Ascending aorta (tissue), 2 donors: ENCODE data around the gene FILIP1L. TPM values are rescaled to one million over a fixed set of nuclear protein-coding genes. Genes with fewer than 3 reads are reported as not detected.

Experiments
- DNase-seq, 2 donors: peaks; one replicate each; pipeline ENCODE4 v3.0.0-alpha.2; 2019; ENCODE audit warnings: low spot score in 2 of 2
- H3K27ac ChIP-seq, 2 donors: fragments of 200-600 bp; sonication (generic); one replicate each; pipeline ENCODE4 v1.5.1; 2016 to 2017; ENCODE audit warnings: mild to moderate bottlenecking in 1 of 2
- H3K27me3 ChIP-seq: fragments of 200-600 bp; sonication (generic); one replicate; pipeline ENCODE4 v1.5.1; 2017
- H3K36me3 ChIP-seq, 2 donors: fragments of 200-600 bp; sonication (generic); one replicate each; pipeline ENCODE4 v1.5.1; 2016
- H3K4me1 ChIP-seq, 2 donors: fragments of 200-600 bp; sonication (generic); one replicate each; pipeline ENCODE4 v1.5.1; 2016 to 2017; ENCODE audit warnings: mild to moderate bottlenecking in 1 of 2
- H3K4me3 ChIP-seq, 2 donors: fragments of 200-600 bp; sonication (generic); one replicate each; pipeline ENCODE4 v1.5.1; 2016 to 2017; ENCODE audit warnings: mild to moderate bottlenecking in 1 of 2
- H3K9me3 ChIP-seq, 2 donors: fragments of 200-600 bp; sonication (generic); one replicate each; pipeline ENCODE4 v1.5.1; 2016
- CTCF ChIP-seq, 3 experiments: fragments of 200-600 bp in 2 of 3; fragments of 450-650 bp in 1 of 3; sonication (generic) in 2 of 3; IDR thresholded peaks; one replicate each; pipeline ENCODE4 v1.5.1; 2016 to 2019; ENCODE audit warnings: antibody characterized with exemption in 3 of 3, mild to moderate bottlenecking in 1 of 3, moderate library complexity in 1 of 3
- intact Hi-C: fragments of 100-400 bp; cut with DNase I; formaldehyde crosslinking; loops from one replicate; pipeline ENCODE4 v1.15.1; 2023
- total RNA-seq: library from RNA; depleted of rRNA; stranded (reverse); fragments of >200 nt; gene quantifications from one replicate; pipeline ENCODE4 v1.1.0, GENCODE V29; 2016

The FILIP1L gene
- total RNA-seq, 1 donor from 2014 or later, result 106 TPM

- peaks cover 11 to 44% of the 10 kb centered on the region in 2 donors for H3K4me1 ChIP-seq
- no peaks in the 10 kb centered on the region for H3K27me3 ChIP-seq
- intact Hi-C loops, result loop anchor here (5.0 kb wide), 1 partner anchor 294 kb away; no protein-coding TSS in a partner anchor
- DNase-seq, result no peak
- no peak for TF ChIP-seq CTCF (IDR thresholded peaks at IDR 0.05)
- H3K9me3 ChIP-seq, result no peaks in the 10 kb centered on the region
- H3K4me3 ChIP-seq, result peak overlapping the region; percentile 85 to 90
- peak overlapping the region; percentile 97 to 98 for H3K27ac ChIP-seq
- H3K36me3 ChIP-seq, result peaks cover 52 to 84% of the 10 kb centered on the region in 2 donors
Measured at GRCh38 chr3:99868311-99868646, 246.0 kb downstream of the FILIP1L start.

GRCh38 chr3:99867594-99868310 is 246.5 kb downstream of the FILIP1L start:
- no peak for TF ChIP-seq CTCF (IDR thresholded peaks at IDR 0.05)
- intact Hi-C loops, result loop anchor here (5.0 kb wide), 1 partner anchor 295 kb away; no protein-coding TSS in a partner anchor
- H3K36me3 ChIP-seq, result peaks cover 52 to 84% of the 10 kb centered on the region in 2 donors
- H3K27ac ChIP-seq, result peak overlapping the region; percentile 97 to 98
- H3K4me3 ChIP-seq, result peak overlapping the region; percentile 85 to 90
- H3K9me3 ChIP-seq, result no peaks in the 10 kb centered on the region
- peaks cover 11 to 50% of the 10 kb centered on the region in 2 donors for H3K4me1 ChIP-seq
- H3K27me3 ChIP-seq, result no peaks in the 10 kb centered on the region
- DNase-seq, result no peak

- Histone ChIP-seq H3K4me1 (peaks cover 16 to 63% of the 10 kb centered on the region in 2 donors), H3K27me3 (no peaks in the 10 kb centered on the region), H3K9me3 (no peaks in the 10 kb centered on the region), H3K36me3 (peaks cover 53 to 89% of the 10 kb centered on the region in 2 donors), H3K4me3 (peak overlapping the region; percentile 18 to 90), H3K27ac (peak overlapping the region; percentile 97 to 98)
- no peak for DNase-seq
- intact Hi-C loops, result loop anchor here (5.0 kb wide), 1 partner anchor 296 kb away; no protein-coding TSS in a partner anchor
- TF ChIP-seq CTCF (IDR thresholded peaks at IDR 0.05), result no peak
Measured at GRCh38 chr3:99866261-99866761, 248.0 kb downstream of the FILIP1L start.

GRCh38 chr3:99865321-99865720 is 249.0 kb downstream of the FILIP1L start:
- Histone ChIP-seq H3K36me3 (peaks cover 47 to 90% of the 10 kb centered on the region in 2 donors), H3K9me3 (no peaks in the 10 kb centered on the region), H3K4me3 (peak overlapping the region in 1 of 2 donors; percentile 90), H3K4me1 (peaks cover 17 to 68% of the 10 kb centered on the region in 2 donors), H3K27ac (peak overlapping the region; percentile 97 to 98), H3K27me3 (no peaks in the 10 kb centered on the region)
- intact Hi-C loops, result loop anchor here (5.0 kb wide), 1 partner anchor 297 kb away; no protein-coding TSS in a partner anchor
- DNase-seq, result no peak
- TF ChIP-seq CTCF (IDR thresholded peaks at IDR 0.05), result no peak

GRCh38 chr3:99864289-99864688 is 250.0 kb downstream of the FILIP1L start:
- Histone ChIP-seq H3K4me3 (peak overlapping the region; percentile 24 to 90), H3K27ac (peak overlapping the region; percentile 86 to 98), H3K36me3 (peaks cover 44 to 83% of the 10 kb centered on the region in 2 donors), H3K27me3 (no peaks in the 10 kb centered on the region), H3K4me1 (peaks cover 20 to 68% of the 10 kb centered on the region in 2 donors), H3K9me3 (no peaks in the 10 kb centered on the region)
- intact Hi-C loops, result loop anchor here (5.0 kb wide), 1 partner anchor 103 kb away; no protein-coding TSS in a partner anchor
- no peak for TF ChIP-seq CTCF (IDR thresholded peaks at IDR 0.05)
- no peak for DNase-seq
